Suprapubic skin (tissue), 4 donors: ENCODE results near the gene B3GALNT2. TPM values are rescaled to one million over a fixed set of nuclear protein-coding genes. Genes with fewer than 3 reads are reported as not detected.

Experiments used
- DNase-seq, 2 donors: peaks; one replicate each; pipeline ENCODE4 v3.0.0-alpha.2; 2019; ENCODE audit warnings: low spot score in 2 of 2
- H3K27ac ChIP-seq: fragments of 200-600 bp; sonication (generic); one replicate; pipeline ENCODE4 v1.5.1; 2019
- H3K27me3 ChIP-seq: fragments of 200-600 bp; sonication (generic); one replicate; pipeline ENCODE4 v1.5.1; 2019
- H3K36me3 ChIP-seq: fragments of 200-600 bp; sonication (generic); one replicate; pipeline ENCODE4 v1.5.1; 2019
- H3K4me1 ChIP-seq: fragments of 200-600 bp; sonication (generic); one replicate; pipeline ENCODE4 v1.5.1; 2019
- H3K4me3 ChIP-seq: fragments of 200-600 bp; sonication (generic); one replicate; pipeline ENCODE4 v1.5.1; 2019; ENCODE audit warnings: mild to moderate bottlenecking
- H3K9me3 ChIP-seq: fragments of 200-600 bp; sonication (generic); one replicate; pipeline ENCODE4 v1.5.1; 2019
- EP300 ChIP-seq: sonication (generic); formaldehyde crosslinking; IDR thresholded peaks from one replicate; pipeline ENCODE4 v1.6.1; 2017; ENCODE audit warnings: antibody characterized with exemption
- POLR2A ChIP-seq, 2 donors: fragments of 450-650 bp; IDR thresholded peaks; one replicate each; pipeline ENCODE4 v1.6.1; 2017; ENCODE audit warnings: antibody characterized with exemption in 2 of 2, mild to moderate bottlenecking in 2 of 2, moderate library complexity in 2 of 2
- POLR2AphosphoS5 ChIP-seq, 3 donors: sonication (generic); formaldehyde crosslinking; IDR thresholded peaks; one replicate each; pipeline ENCODE4 v1.6.1; 2017; ENCODE audit warnings: antibody characterized with exemption in 3 of 3
- whole genome bisulfite sequencing: methylation state at CpG from one replicate; pipeline ENCODE4 v1.1.5; 2018; 5-methylcytosine and 5-hydroxymethylcytosine counted together
- total RNA-seq, 4 donors: library from RNA; depleted of rRNA; stranded (reverse); fragments of >200 nt; gene quantifications; one replicate each; pipeline ENCODE4 v1.1.0, GENCODE V29; 2016
- TF ChIP-seq, protein P1 (sequence below), 2 donors: fragments of 200-600 bp in 1 of 2; fragments of 450-650 bp in 1 of 2; sonication (generic) in 1 of 2; IDR thresholded peaks; one replicate each; pipeline ENCODE4 v1.5.1; 2016 to 2019; ENCODE audit warnings: antibody characterized with exemption in 2 of 2, mild to moderate bottlenecking in 1 of 2, moderate library complexity in 1 of 2

Gene B3GALNT2
- total RNA-seq, 4 donors from 2014 or later, result 23.5 to 37.4 (median 29.5) TPM

DNA sequence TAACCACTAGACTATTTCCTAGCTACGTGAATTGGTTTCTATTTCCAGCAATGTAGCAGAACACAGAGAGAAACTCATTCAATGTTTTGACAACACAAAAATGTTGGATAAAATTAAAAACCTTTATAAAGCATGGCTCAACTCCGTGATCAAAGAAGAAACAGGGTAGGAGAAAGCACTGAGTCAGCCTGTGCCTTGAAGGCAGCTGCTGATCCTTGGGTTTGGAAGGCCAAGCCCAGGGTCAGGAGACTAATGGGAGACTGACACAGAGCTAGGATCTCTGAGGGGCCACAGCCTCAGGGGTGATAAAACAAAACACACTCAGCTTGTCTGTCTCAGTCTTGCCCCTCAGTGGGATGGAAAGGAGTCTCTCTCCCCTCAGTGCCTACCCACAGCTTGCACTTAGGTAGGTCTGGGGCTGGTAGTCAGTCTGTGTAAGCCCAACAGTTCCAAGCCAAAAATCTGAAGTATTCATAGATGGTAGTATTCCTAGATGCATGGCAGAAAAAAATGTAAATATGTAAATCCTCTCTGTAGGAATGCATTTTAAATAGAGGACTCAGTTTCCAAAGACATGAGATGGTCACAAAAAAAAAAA is 53.3 kb downstream of the B3GALNT2 start:
- no peak for DNase-seq
- Histone ChIP-seq H3K4me3 (no peak overlapping the region), H3K36me3 (peaks cover 78% of the 10 kb centered on the region), H3K27ac (no peak overlapping the region), H3K27me3 (no peaks in the 10 kb centered on the region), H3K4me1 (no peaks in the 10 kb centered on the region), H3K9me3 (no peaks in the 10 kb centered on the region)
- no peak for TF ChIP-seq POLR2A (IDR thresholded peaks at IDR 0.05)
- TF ChIP-seq, protein P1, sequence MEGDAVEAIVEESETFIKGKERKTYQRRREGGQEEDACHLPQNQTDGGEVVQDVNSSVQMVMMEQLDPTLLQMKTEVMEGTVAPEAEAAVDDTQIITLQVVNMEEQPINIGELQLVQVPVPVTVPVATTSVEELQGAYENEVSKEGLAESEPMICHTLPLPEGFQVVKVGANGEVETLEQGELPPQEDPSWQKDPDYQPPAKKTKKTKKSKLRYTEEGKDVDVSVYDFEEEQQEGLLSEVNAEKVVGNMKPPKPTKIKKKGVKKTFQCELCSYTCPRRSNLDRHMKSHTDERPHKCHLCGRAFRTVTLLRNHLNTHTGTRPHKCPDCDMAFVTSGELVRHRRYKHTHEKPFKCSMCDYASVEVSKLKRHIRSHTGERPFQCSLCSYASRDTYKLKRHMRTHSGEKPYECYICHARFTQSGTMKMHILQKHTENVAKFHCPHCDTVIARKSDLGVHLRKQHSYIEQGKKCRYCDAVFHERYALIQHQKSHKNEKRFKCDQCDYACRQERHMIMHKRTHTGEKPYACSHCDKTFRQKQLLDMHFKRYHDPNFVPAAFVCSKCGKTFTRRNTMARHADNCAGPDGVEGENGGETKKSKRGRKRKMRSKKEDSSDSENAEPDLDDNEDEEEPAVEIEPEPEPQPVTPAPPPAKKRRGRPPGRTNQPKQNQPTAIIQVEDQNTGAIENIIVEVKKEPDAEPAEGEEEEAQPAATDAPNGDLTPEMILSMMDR (IDR thresholded peaks at IDR 0.05), result no peak
- no peak for TF ChIP-seq POLR2AphosphoS5 (IDR thresholded peaks at IDR 0.05)
- no peak for TF ChIP-seq EP300
- 76% methylated on average over 2 of the region's 2 CpGs for WGBS

DNA sequence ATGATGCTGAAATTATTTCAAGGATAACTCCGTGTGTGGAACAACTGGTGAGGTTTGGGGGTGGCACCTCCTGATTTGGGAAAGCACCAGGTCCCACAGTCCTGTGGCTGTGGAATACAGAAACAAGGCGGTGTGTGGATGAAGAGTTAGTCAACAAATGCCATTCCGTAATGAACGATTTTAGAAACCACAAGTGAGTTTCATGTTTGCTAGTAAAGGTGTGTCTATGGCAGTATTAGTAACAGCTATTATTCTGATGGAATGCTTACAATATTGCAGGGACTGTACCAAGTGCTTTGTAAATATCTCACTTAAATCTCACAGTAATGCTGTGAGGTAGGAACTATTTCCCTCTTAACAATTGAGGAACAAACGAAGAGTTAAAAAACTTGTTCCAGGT is 53.8 kb downstream of the B3GALNT2 start:
- Histone ChIP-seq H3K4me1 (no peaks in the 10 kb centered on the region), H3K27ac (no peak overlapping the region), H3K27me3 (no peaks in the 10 kb centered on the region), H3K36me3 (peaks cover 82% of the 10 kb centered on the region), H3K9me3 (no peaks in the 10 kb centered on the region), H3K4me3 (no peak overlapping the region)
- 83% methylated on average over 5 of the region's 5 CpGs for WGBS
- TF ChIP-seq EP300, result no peak
- no peak for TF ChIP-seq POLR2A (IDR thresholded peaks at IDR 0.05)
- no peak for TF ChIP-seq POLR2AphosphoS5 (IDR thresholded peaks at IDR 0.05)
- TF ChIP-seq, protein P1 (IDR thresholded peaks at IDR 0.05), result no peak
- DNase-seq, result no peak

DNA sequence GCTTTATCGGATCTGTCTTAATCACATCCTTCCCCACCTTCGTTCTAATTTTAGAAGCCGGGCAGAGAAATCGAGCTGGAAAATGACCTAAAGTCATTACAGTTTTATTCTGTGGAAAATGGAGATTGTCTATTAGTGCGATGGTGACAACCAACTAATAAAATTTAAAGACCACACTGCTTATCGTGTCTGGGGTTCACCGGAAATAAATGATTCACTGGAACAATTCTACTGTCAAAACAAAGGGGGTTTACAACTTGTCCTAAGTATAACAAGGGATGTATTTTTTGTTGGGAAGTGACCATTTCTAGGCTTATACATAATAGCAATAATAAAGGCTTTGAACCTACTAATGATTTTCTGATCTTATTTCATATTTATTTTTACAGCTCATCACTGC is 55.6 kb downstream of the B3GALNT2 start:
- Histone ChIP-seq H3K9me3 (no peaks in the 10 kb centered on the region), H3K27me3 (no peaks in the 10 kb centered on the region), H3K36me3 (peaks cover 85% of the 10 kb centered on the region), H3K27ac (no peak overlapping the region), H3K4me3 (no peak overlapping the region), H3K4me1 (no peaks in the 10 kb centered on the region)
- WGBS, result 76% methylated on average over 7 of the region's 7 CpGs
- DNase-seq, result no peak
- TF ChIP-seq, protein P1 (IDR thresholded peaks at IDR 0.05), result no peak
- no peak for TF ChIP-seq POLR2A (IDR thresholded peaks at IDR 0.05)

DNA sequence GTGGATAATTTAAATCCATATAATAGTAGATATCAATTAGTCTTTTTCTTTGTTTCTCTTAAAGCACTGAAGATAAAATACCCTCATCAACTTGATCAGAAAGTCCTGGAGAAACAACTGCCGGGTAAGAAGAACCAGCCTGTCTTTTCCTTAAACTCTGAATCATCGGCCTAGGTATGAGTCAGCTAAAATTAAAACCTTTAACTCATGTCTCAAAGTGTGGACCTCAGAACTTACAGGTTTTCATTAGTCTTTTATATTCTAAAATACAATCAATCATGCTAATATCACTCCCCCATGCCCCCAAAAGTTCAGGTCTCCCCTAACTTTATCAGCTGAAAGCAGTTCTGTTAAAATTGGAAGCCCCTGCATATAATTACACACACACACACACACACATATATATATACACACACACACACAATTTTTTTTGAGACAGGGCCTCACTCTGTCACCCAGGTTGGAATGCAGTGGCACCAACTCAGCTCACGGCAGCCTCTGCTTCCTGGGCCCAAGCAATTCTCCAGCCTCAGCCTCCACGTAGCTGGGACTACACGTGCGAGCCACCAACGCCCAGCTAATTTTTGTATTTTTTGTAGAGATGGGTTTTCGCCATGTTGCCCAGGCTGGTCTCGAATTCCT is 61.3 kb downstream of the B3GALNT2 start:
- Histone ChIP-seq H3K27me3 (no peaks in the 10 kb centered on the region), H3K4me3 (no peak overlapping the region), H3K36me3 (peaks cover 97% of the 10 kb centered on the region), H3K9me3 (no peaks in the 10 kb centered on the region), H3K27ac (no peak overlapping the region), H3K4me1 (no peaks in the 10 kb centered on the region)
- TF ChIP-seq, protein P1 (IDR thresholded peaks at IDR 0.05), result no peak
- TF ChIP-seq EP300 (no peak), POLR2A (IDR thresholded peaks at IDR 0.05) (no peak), POLR2AphosphoS5 (IDR thresholded peaks at IDR 0.05) (no peak)
- DNase-seq, result no peak
- 86% methylated on average over 9 of the region's 9 CpGs for WGBS

DNA sequence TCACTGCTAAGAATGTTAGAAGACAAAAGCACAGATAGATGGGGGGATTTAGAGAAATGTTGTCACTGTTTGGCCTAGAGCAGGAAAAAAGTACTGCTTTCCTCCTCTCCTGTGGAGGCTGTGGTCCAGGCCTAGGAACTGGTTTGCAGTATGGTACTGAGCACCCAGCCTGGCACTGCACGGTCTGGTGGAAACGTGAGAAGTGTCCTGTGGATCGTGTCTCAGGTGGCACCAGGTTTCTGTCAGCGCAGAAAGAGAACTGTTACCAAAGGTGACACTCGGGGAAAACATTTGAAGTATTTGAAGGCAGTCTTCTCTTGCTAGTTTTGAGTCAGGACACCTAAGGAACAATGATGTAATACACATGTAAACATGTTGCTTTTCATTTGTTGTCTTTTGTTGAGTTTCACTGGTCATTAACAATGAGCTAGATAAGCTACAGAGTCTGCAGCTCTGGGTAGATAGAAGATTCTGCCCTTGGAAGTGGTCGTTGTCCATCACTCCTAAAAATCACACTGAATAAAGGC is 63.0 kb downstream of the B3GALNT2 start:
- DNase-seq, result no peak
- TF ChIP-seq, protein P1 (IDR thresholded peaks at IDR 0.05), result no peak
- no peak for TF ChIP-seq POLR2AphosphoS5 (IDR thresholded peaks at IDR 0.05)
- H3K4me1 ChIP-seq, result no peaks in the 10 kb centered on the region

More for the DNA sequence above, 63.0 kb downstream of the B3GALNT2 start:
- H3K27me3 ChIP-seq, result no peaks in the 10 kb centered on the region
- H3K36me3 ChIP-seq, result peaks cover 97% of the 10 kb centered on the region
- 94% methylated on average over 6 of the region's 6 CpGs for WGBS
- H3K27ac ChIP-seq, result no peak overlapping the region
- H3K9me3 ChIP-seq, result no peaks in the 10 kb centered on the region
- H3K4me3 ChIP-seq, result no peak overlapping the region
